Hepatocyte (in vitro differentiated cells): Measurements from ENCODE around the gene FHOD3. TPM values are rescaled to one million over a fixed set of nuclear protein-coding genes. Genes with fewer than 3 reads are reported as not detected.

ENCODE experiments used
- DNase-seq: peaks from one replicate; pipeline ENCODE4 v3.0.0-alpha.2; 2016; ENCODE audit warnings: low spot score
- H2AFZ ChIP-seq: fragments of 200-600 bp; sonication (generic); 2 replicates; pipeline ENCODE4 v1.6.0; 2016; ENCODE audit warnings: antibody characterized with exemption, mild to moderate bottlenecking
- H3K27ac ChIP-seq: fragments of 200-600 bp; sonication (generic); 2 replicates; pipeline ENCODE4 v1.5.1; 2016; ENCODE audit warnings: mild to moderate bottlenecking
- H3K27me3 ChIP-seq: fragments of 200-600 bp; sonication (generic); 2 replicates; pipeline ENCODE4 v1.6.1; 2016
- H3K36me3 ChIP-seq: fragments of 200-600 bp; sonication (generic); replicated peaks from 2 replicates; pipeline ENCODE4 v1.5.1; 2016; ENCODE audit warnings: low read depth; ENCODE audit not compliant: insufficient read depth
- H3K4me1 ChIP-seq: fragments of 200-600 bp; sonication (generic); 2 replicates; pipeline ENCODE4 v1.5.1; 2016; ENCODE audit warnings: mild to moderate bottlenecking, moderate library complexity; ENCODE audit not compliant: insufficient read depth
- H3K4me2 ChIP-seq: fragments of 200-600 bp; sonication (generic); 2 replicates; pipeline ENCODE4 v1.6.0; 2016
- H3K4me3 ChIP-seq: fragments of 200-600 bp; sonication (generic); 2 replicates; pipeline ENCODE4 v1.5.1; 2016; ENCODE audit warnings: mild to moderate bottlenecking
- H3K79me2 ChIP-seq: fragments of 200-600 bp; sonication (generic); 2 replicates; pipeline ENCODE4 v1.6.0; 2017; ENCODE audit warnings: mild to moderate bottlenecking
- H3K9me2 ChIP-seq: fragments of 200-600 bp; sonication (generic); replicated peaks from 2 replicates; pipeline ENCODE4 v1.6.0; 2017; ENCODE audit warnings: mild to moderate bottlenecking; ENCODE audit not compliant: insufficient read depth
- H3K9me3 ChIP-seq: fragments of 200-600 bp; sonication (generic); 2 replicates; pipeline ENCODE4 v1.5.1; 2016; ENCODE audit warnings: low read depth, mild to moderate bottlenecking
- H4K20me1 ChIP-seq: fragments of 200-600 bp; sonication (generic); 2 replicates; pipeline ENCODE4 v1.6.0; 2016; ENCODE audit warnings: mild to moderate bottlenecking; ENCODE audit not compliant: insufficient read depth, poor library complexity, severe bottlenecking
- CTCF ChIP-seq: fragments of 200-600 bp; sonication (generic); IDR thresholded peaks from 2 replicates; pipeline ENCODE4 v1.5.1; 2016; ENCODE audit warnings: antibody characterized with exemption, mild to moderate bottlenecking; ENCODE audit not compliant: poor library complexity
- EZH2 ChIP-seq: fragments of 200-600 bp; sonication (generic); IDR thresholded peaks from 2 replicates; pipeline ENCODE4 v1.6.1; 2016; ENCODE audit warnings: antibody characterized with exemption, mild to moderate bottlenecking, borderline replicate concordance
- EZH2phosphoT487 ChIP-seq: fragments of 200-600 bp; sonication (generic); IDR thresholded peaks from one replicate; pipeline ENCODE4 v1.6.1; 2018; ENCODE audit warnings: antibody characterized with exemption, mild to moderate bottlenecking, low read depth, moderate library complexity; ENCODE audit not compliant: unreplicated experiment, severe bottlenecking
- WGBS: methylation state at CpG from one replicate; pipeline ENCODE4 v1.1.6; 2016; ENCODE audit warnings: low lambda C conversion rate; ENCODE audit errors: missing lambda C conversion rate; 5-methylcytosine and 5-hydroxymethylcytosine counted together
- polyA plus RNA-seq: library from polyadenylated mRNA; unstranded; fragments of >200 nt; fragmentation: Nextera tagmentation; extraction: Ambion mirVana; gene quantifications from 2 replicates; pipeline ENCODE4 v1.2.1, GENCODE V29; 2016
- total RNA-seq: library from RNA; depleted of rRNA; stranded (reverse); fragments of >200 nt; gene quantifications from 2 replicates; pipeline ENCODE4 v1.2.3, GENCODE V29; 2014

FHOD3 gene
- total and polyA plus RNA-seq, 2 experiments from 2014 or later = 1.7 to 2.7 TPM

DNA sequence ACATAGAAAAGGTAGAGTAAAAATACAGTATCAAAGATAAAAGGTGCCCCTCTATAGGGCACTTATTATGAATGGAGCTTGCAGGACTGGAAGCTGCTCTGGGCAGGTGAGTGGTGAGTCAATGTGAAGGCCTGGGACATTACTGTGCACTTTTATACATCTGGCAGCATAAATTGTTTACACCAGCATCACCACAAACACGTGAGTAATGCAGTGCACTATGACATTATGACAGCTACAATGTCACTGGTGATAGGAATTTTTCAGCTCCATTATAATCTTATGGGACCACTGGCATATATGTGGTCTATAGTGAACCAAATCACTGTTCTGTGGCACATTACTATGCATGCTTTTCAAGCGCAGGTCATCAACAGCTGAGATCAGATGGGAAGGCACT is 483.2 kb downstream of the FHOD3 start:
- no peaks in the 10 kb centered on the region for H3K4me1 ChIP-seq
- no peak overlapping the region for H3K4me3 ChIP-seq
- no peak overlapping the region for H3K4me2 ChIP-seq
- WGBS = 85% methylated on average over 2 of the region's 2 CpGs
- H2AFZ ChIP-seq = no peak overlapping the region
- no peaks in the 10 kb centered on the region for H3K9me2 ChIP-seq
- H3K27ac ChIP-seq = no peak overlapping the region
- no peak for DNase-seq
- TF ChIP-seq EZH2 = no peak
- TF ChIP-seq EZH2phosphoT487 = no peak
- no peak for TF ChIP-seq CTCF
- no peaks in the 10 kb centered on the region for H3K36me3 ChIP-seq
- no peaks in the 10 kb centered on the region for H3K79me2 ChIP-seq
- no peaks in the 10 kb centered on the region for H3K9me3 ChIP-seq
- no peaks in the 10 kb centered on the region for H3K27me3 ChIP-seq
- H4K20me1 ChIP-seq = no peaks in the 10 kb centered on the region

- H3K9me2 ChIP-seq = no peaks in the 10 kb centered on the region
- H3K4me2 ChIP-seq = no peak overlapping the region
- H3K36me3 ChIP-seq = no peaks in the 10 kb centered on the region
- no peaks in the 10 kb centered on the region for H3K79me2 ChIP-seq
- no peak overlapping the region for H2AFZ ChIP-seq
- 96% methylated on average over 9 of the region's 9 CpGs for WGBS
- no peaks in the 10 kb centered on the region for H3K27me3 ChIP-seq
- no peaks in the 10 kb centered on the region for H3K4me1 ChIP-seq
- no peak for DNase-seq
- TF ChIP-seq CTCF (no peak), EZH2 (no peak)
- H4K20me1 ChIP-seq = no peaks in the 10 kb centered on the region
- H3K27ac ChIP-seq = no peak overlapping the region
- H3K4me3 ChIP-seq = no peak overlapping the region
- H3K9me3 ChIP-seq = no peaks in the 10 kb centered on the region
Observed at GRCh38 chr18:36782710-36783109, 485.2 kb downstream of the FHOD3 start.

DNA sequence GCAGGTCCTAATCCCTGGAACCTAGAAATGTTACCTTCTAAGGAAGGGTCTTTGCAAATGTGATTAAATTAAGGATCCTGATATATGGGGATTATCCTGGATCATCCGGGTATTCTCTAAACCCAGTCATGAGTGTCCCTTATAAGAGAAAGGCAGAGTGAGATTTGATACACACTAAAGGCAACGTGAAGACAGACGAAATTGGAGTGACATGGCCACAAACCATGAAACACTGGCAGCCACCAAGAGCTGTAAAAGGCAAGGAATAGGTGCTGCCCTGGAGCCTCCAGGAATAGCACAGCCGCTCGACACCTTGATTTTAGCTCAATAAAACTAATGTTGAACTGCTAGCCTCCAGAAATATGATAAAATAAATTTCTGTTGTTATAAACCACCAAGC is 486.3 kb downstream of the FHOD3 start:
- Histone ChIP-seq H3K27ac (no peak overlapping the region), H4K20me1 (no peaks in the 10 kb centered on the region), H2AFZ (no peak overlapping the region), H3K4me2 (no peak overlapping the region), H3K79me2 (no peaks in the 10 kb centered on the region), H3K9me3 (no peaks in the 10 kb centered on the region), H3K36me3 (no peaks in the 10 kb centered on the region), H3K27me3 (no peaks in the 10 kb centered on the region), H3K4me1 (no peaks in the 10 kb centered on the region), H3K9me2 (no peaks in the 10 kb centered on the region), H3K4me3 (no peak overlapping the region)
- WGBS = 95% methylated on average over 5 of the region's 5 CpGs
- DNase-seq = no peak
- TF ChIP-seq EZH2phosphoT487 (no peak), CTCF (no peak), EZH2 (no peak)

DNA sequence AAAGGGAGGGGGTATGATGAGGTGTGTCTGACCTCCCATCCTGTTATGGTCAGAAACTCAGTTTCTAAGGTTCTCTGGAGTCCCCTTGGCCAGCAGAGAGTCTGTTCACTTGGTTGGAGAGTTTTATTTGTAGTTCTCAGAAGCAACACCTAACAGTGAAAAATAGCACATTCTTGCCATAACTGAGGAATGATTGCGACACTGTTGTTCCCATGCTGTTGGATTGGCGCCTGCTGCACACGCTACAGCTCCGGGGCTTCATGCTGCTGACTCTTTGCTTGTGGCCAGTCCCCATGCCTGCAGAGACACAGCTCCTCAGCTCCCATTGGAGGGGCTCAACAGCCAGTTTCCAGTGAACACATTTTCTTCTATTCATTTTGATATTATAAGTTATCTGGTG is 489.2 kb downstream of the FHOD3 start:
- Histone ChIP-seq H2AFZ (no peak overlapping the region), H3K27me3 (no peaks in the 10 kb centered on the region), H3K9me2 (no peaks in the 10 kb centered on the region), H3K4me3 (no peak overlapping the region), H3K9me3 (no peaks in the 10 kb centered on the region), H3K4me2 (no peak overlapping the region), H3K4me1 (no peaks in the 10 kb centered on the region), H4K20me1 (no peaks in the 10 kb centered on the region), H3K36me3 (peaks cover 5% of the 10 kb centered on the region), H3K79me2 (no peaks in the 10 kb centered on the region), H3K27ac (no peak overlapping the region)
- peak; percentile 44 for DNase-seq
- TF ChIP-seq EZH2 (no peak), EZH2phosphoT487 (no peak), CTCF (no peak)
- WGBS = 74% methylated on average over 4 of the region's 4 CpGs
